Measurements from ENCODE around the gene MCOLN2.

- TF ChIP-seq CTCF (IDR thresholded peaks at IDR 0.05; ENCODE audit: low read length) (no peak), EZH2 (IDR thresholded peaks at IDR 0.05; ENCODE audit: borderline replicate concordance, low read length) (no peak)
Measured at GRCh38 chr1:85041793-85042192, 44.9 kb upstream of the MCOLN2 start.
